PC-3 (cell line): Measurements from ENCODE around the gene RALGAPA1. TPM values are rescaled to one million over a fixed set of nuclear protein-coding genes. Genes with fewer than 3 reads are reported as not detected.

Experiments
- ATAC-seq: fragments of 200-7000 bp; cut with Tn5 transposase; 2 replicates; pipeline ENCODE4 v1.9.1; 2020; ENCODE audit warnings: mild to moderate bottlenecking, moderate library complexity
- BruUV-seq: library from RNA; stranded (reverse); fragments of 400-500 nt; replicated peaks from 2 replicates; lab custom pipeline; 2021; lab: Mats Ljungman, UMichigan
- CTCF ChIA-PET: fragments of 300-600 bp; sonication (Branson Sonifier 250); formaldehyde crosslinking; loops from one replicate; lab custom pipeline; 2022; ENCODE audit warnings: antibody characterized with exemption; lab: Charles Lee
- POLR2A ChIA-PET: fragments of 300-600 bp; sonication (Branson Sonifier 250); formaldehyde crosslinking; loops from one replicate; lab custom pipeline; 2022; ENCODE audit warnings: antibody characterized with exemption; ENCODE audit not compliant: unreplicated experiment; lab: Charles Lee
- DNase-seq: peaks from one replicate; pipeline ENCODE4 v3.0.0-alpha.2; 2015
- H2AFZ ChIP-seq: fragments of 300-600 bp; sonication (generic); 2 replicates; pipeline ENCODE4 v1.6.0; 2016; ENCODE audit warnings: antibody characterized with exemption, low read length
- H3F3A ChIP-seq: fragments of 300-600 bp; sonication (generic); one replicate; pipeline ENCODE4 v1.6.0; 2017; ENCODE audit warnings: antibody characterized with exemption, low read length, control low read depth, mild to moderate bottlenecking; ENCODE audit not compliant: unreplicated experiment
- H3K27ac ChIP-seq: fragments of 300-600 bp; sonication (generic); 2 replicates; pipeline ENCODE4 v1.5.1; 2016; ENCODE audit warnings: mild to moderate bottlenecking, low read length
- H3K27me3 ChIP-seq: fragments of 300-600 bp; sonication (generic); 2 replicates; pipeline ENCODE4 v1.6.1; 2016; ENCODE audit warnings: low read length, mixed read lengths
- H3K36me3 ChIP-seq: fragments of 300-600 bp; sonication (generic); 2 replicates; pipeline ENCODE4 v1.6.1; 2016; ENCODE audit warnings: low read depth, mixed run types, low read length, mixed read lengths
- H3K4me1 ChIP-seq: fragments of 300-600 bp; sonication (generic); 2 replicates; pipeline ENCODE4 v1.5.1; 2016; ENCODE audit warnings: low read length; ENCODE audit not compliant: insufficient read depth
- H3K4me2 ChIP-seq: fragments of 300-600 bp; sonication (generic); 2 replicates; pipeline ENCODE4 v1.6.0; 2016; ENCODE audit warnings: low read length
- H3K4me3 ChIP-seq: fragments of 300-600 bp; sonication (generic); 2 replicates; pipeline ENCODE4 v1.5.1; 2016; ENCODE audit warnings: mild to moderate bottlenecking, low read length, mixed read lengths
- H3K79me2 ChIP-seq: fragments of 300-600 bp; sonication (generic); 2 replicates; pipeline ENCODE4 v1.6.1; 2017; ENCODE audit warnings: low read length, mixed read lengths
- H3K9ac ChIP-seq: fragments of 300-600 bp; sonication (generic); 2 replicates; pipeline ENCODE4 v1.6.0; 2016; ENCODE audit warnings: mild to moderate bottlenecking, low read length
- H3K9me2 ChIP-seq: fragments of 300-600 bp; sonication (generic); replicated peaks from 2 replicates; pipeline ENCODE4 v1.6.1; 2016; ENCODE audit warnings: mixed run types, low read length, mixed read lengths
- H3K9me3 ChIP-seq: fragments of 300-600 bp; sonication (generic); 2 replicates; pipeline ENCODE4 v1.6.1; 2016; ENCODE audit warnings: low read length, mixed read lengths
- H4K20me1 ChIP-seq: fragments of 300-600 bp; sonication (generic); 2 replicates; pipeline ENCODE4 v1.6.1; 2016; ENCODE audit warnings: low read length, mixed read lengths
- CTCF ChIP-seq: fragments of 300-600 bp; sonication (generic); conservative IDR thresholded peaks from 2 replicates; pipeline ENCODE4 v1.5.1; 2017; ENCODE audit warnings: antibody characterized with exemption, low read depth, mild to moderate bottlenecking, low read length
- EZH2 ChIP-seq: fragments of 300-600 bp; sonication (generic); IDR thresholded peaks from one replicate; pipeline ENCODE4 v1.6.1; 2017; ENCODE audit warnings: antibody characterized with exemption, mild to moderate bottlenecking, low read length; ENCODE audit not compliant: unreplicated experiment
- EZH2phosphoT487 ChIP-seq: fragments of 300-600 bp; sonication (generic); IDR thresholded peaks from 2 replicates; pipeline ENCODE4 v1.6.1; 2018; ENCODE audit warnings: mild to moderate bottlenecking, antibody characterized with exemption, low read length, borderline replicate concordance
- intact Hi-C: fragments of 100-400 bp; cut with micrococcal nuclease; formaldehyde crosslinking; loops from 2 replicates; pipeline ENCODE4 v1.9.0; 2023
- total RNA-seq: library from RNA; depleted of rRNA; stranded (reverse); fragments of >200 nt; gene quantifications from 2 replicates; pipeline ENCODE4 v1.2.3, GENCODE V29; 2014

Gene RALGAPA1
- total RNA-seq, 1 experiment from 2014 or later, result 20.3 TPM

GRCh38 chr14:35532783-35533356, 276.2 kb downstream of the RALGAPA1 start:
- no peak for ATAC-seq
- no TSS peak for BruUV-seq
- Histone ChIP-seq H3K4me3 (peak overlapping the region; percentile 75), H3K4me2 (peak overlapping the region; percentile 92), H3K9me3 (no peaks in the 10 kb centered on the region), H3K27me3 (peaks cover 65% of the 10 kb centered on the region), H3K36me3 (no peaks in the 10 kb centered on the region), H3K4me1 (no peaks in the 10 kb centered on the region; the same call in 1 of the 2 replicates), H3F3A (no peaks in the 10 kb centered on the region), H3K9ac (no peak overlapping the region), H2AFZ (peak overlapping the region; percentile 93), H3K79me2 (no peaks in the 10 kb centered on the region), H3K9me2 (no peaks in the 10 kb centered on the region), H3K27ac (no peak overlapping the region), H4K20me1 (no peaks in the 10 kb centered on the region)
- ChIA-PET POLR2A (no interaction called here), CTCF (interaction anchor here (0.7 to 1.2 kb wide), 3 partner anchors 31 to 285 kb away, joined by 4 to 5 read pairs (median 5); no protein-coding TSS in a partner anchor)
- no peak for DNase-seq
- intact Hi-C loops, result loop anchor here (1.0 to 10.0 kb wide), 2 partner anchors 154 to 282 kb away; no protein-coding TSS in a partner anchor
- TF ChIP-seq EZH2phosphoT487 (no peak), CTCF (no peak), EZH2 (no peak)

- DNase-seq (no peak), ATAC-seq (no peak)
- Histone ChIP-seq H2AFZ (no peak overlapping the region), H3K4me3 (no peak overlapping the region), H3K4me2 (no peak overlapping the region), H3K9me3 (no peaks in the 10 kb centered on the region), H3K4me1 (no peaks in the 10 kb centered on the region; the same call in 1 of the 2 replicates), H3K36me3 (no peaks in the 10 kb centered on the region), H3K9ac (no peak overlapping the region), H3K27ac (no peak overlapping the region), H3F3A (no peaks in the 10 kb centered on the region), H3K27me3 (peaks cover 69% of the 10 kb centered on the region), H3K9me2 (no peaks in the 10 kb centered on the region), H3K79me2 (no peaks in the 10 kb centered on the region), H4K20me1 (no peaks in the 10 kb centered on the region)
- POLR2A ChIA-PET, result interaction anchor here (0.6 kb wide), 1 partner anchor 76 kb away, joined by 3 read pairs; no protein-coding TSS in a partner anchor
- CTCF ChIA-PET, result no interaction called here
- TF ChIP-seq EZH2phosphoT487, result no peak
- no peak for TF ChIP-seq CTCF
- TF ChIP-seq EZH2, result no peak
- BruUV-seq, result no TSS peak
- intact Hi-C loops, result loop anchor here (10.0 kb wide), 1 partner anchor 283 kb away; no protein-coding TSS in a partner anchor
These were observed 276.9 kb downstream of the RALGAPA1 start for GRCh38 chr14:35531960-35532747.
